OCI-M1 (cell line): ENCODE results near the gene NFE2L3.
A peak's percentile ranks its signal among the peaks of the same experiment; 100 is the strongest.
"Not testable (repeated sequence)": the region's sequence is repeated elsewhere in the genome, so short reads cannot be mapped to it uniquely, and the experiment has no call there.

Source experiments
- DNase-seq: peaks from one replicate; lab custom pipeline; 2025; lab: John Stamatoyannopoulos, UW

NFE2L3 gene, protein sequence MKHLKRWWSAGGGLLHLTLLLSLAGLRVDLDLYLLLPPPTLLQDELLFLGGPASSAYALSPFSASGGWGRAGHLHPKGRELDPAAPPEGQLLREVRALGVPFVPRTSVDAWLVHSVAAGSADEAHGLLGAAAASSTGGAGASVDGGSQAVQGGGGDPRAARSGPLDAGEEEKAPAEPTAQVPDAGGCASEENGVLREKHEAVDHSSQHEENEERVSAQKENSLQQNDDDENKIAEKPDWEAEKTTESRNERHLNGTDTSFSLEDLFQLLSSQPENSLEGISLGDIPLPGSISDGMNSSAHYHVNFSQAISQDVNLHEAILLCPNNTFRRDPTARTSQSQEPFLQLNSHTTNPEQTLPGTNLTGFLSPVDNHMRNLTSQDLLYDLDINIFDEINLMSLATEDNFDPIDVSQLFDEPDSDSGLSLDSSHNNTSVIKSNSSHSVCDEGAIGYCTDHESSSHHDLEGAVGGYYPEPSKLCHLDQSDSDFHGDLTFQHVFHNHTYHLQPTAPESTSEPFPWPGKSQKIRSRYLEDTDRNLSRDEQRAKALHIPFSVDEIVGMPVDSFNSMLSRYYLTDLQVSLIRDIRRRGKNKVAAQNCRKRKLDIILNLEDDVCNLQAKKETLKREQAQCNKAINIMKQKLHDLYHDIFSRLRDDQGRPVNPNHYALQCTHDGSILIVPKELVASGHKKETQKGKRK

DNA sequence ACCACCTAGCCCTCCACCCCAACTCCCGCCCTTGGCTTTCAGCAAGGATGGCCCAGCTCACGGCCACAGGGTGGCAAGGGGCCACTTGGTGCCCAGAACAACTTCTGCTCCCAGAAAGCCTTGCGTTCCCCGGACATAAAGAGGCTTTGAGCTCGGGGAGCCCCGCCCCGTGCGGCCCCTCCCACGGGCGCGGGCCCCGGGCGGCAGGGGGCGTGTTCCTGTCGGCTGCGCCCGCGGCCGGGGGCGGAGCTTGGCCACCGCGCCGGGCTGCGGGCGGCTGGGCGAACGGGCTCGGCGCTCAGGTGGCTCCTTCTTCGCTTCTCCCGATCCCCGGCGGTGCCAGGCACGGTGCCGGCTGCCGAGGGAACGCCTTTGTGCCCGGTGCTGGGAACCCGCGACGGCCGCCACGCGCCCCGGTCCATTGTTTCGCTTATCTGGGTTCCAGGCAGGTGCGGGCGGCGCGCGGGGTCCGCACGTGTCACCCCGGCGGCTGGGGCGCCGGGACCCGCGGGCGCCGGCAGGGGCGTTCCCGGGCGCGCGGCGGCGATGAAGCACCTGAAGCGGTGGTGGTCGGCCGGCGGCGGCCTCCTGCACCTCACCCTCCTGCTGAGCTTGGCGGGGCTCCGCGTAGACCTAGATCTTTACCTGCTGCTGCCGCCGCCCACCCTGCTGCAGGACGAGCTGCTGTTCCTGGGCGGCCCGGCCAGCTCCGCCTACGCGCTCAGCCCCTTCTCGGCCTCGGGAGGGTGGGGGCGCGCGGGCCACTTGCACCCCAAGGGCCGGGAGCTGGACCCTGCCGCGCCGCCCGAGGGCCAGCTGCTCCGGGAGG is at the start of gene NFE2L3:
TSS of gene NFE2L3 (plus strand) at position 246 of the 829 bp plus-strand sequence. CDS start at position 547, 301 bp downstream.
- DNase-seq = peak; percentile 85

DNA sequence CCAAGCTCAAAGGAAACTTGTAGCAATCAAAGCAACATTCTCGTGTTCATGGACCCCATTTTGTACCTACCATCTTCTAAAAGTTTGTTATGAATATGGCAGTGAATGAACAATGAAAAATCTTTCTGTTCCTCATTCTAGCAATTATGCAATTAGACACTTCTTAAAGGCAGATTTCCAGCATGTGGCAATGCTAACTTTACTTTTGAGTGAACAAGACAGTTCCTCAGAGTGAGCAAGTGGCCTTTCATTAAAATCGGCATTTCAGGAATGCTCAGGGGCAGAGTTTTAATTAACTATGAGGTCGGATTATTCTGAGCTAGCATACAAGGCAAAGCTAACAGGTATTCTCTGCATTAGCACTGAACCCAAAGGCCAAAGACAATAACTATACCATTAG is 48.4 kb upstream of the NFE2L3 start:
- no peak for DNase-seq

DNA sequence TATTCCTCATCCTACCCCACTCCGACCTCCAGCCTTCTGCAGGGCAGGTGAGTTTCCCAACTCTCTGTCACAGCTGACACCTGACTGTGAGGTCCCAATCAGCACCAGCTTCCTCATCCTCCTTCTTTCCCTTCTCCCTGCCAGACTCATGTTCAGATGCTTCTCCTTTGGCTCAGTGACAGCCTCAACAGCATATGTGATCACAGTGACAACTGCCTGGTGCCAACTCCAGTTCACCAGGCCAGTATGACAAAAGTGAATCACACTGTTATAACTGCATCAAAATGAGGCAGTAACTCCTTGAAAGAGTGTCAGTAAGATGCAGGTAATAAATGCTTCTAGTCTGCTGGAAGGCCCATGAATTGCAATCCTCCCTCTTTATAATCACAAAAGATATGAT is 46.8 kb upstream of the NFE2L3 start:
- no peak for DNase-seq

DNA sequence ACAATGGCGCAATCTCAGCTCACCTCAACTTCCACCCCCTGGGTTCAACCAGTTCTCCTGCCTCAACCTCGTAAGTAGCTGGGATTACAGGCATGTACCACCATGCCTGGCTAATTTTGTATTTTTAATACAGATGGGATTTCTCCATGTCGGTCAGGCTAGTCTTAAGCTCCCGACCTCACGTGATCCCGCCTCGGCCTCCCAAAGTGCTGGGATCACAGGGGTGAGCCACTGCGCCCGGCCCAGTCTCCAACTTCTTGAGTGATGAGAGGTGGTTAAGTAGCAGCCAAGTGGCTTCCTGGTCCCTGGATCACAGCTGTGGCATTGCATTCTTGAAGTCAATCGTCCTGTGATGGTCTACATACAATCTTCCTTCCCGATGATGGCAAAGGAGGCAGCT is 46.1 kb upstream of the NFE2L3 start:
- no peak for DNase-seq

DNA sequence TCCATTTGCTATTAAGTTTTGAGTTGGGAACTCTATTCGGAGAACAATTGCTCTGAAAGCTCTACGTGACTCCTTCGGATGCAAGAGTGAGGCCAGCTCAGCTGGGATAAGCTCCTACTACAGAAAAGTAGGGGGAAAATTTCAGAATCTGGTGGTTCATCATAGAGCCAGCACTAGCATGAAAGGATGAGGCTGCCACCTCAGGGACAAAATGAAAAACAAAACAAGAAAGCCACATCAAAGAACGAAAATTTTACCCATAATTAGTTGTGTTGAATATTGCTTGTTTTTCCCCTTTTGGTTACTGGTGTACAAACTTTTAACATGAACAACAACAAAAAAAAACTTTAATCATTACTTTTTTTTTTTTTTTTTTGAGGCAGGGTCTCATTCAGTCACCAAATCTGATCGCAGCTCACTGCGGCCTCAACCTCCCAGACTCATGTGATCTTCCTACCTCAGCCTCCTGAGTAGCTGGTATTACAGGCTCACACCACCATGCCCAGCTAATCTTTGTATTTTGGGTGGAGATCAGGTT is 39.7 kb upstream of the NFE2L3 start:
- no peak for DNase-seq

DNA sequence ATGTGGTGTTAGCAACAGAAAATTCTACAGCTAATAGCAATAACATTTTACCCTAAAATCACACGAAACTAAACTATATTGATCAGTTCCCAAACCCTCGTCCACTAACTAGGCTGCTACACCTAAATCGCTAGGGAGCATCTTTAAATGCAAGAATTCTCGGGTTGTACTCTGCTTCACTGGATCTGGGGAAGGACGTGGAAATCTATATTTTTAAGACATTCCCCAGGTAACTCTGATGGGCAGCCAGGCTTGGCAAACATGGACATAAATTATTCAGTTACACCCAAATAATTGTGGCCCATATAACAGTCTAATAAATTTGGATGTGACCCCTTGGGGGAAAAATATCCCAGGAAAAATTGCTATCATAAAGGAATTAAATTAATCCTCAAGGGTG is 36.3 kb upstream of the NFE2L3 start:
- DNase-seq = no peak

DNA sequence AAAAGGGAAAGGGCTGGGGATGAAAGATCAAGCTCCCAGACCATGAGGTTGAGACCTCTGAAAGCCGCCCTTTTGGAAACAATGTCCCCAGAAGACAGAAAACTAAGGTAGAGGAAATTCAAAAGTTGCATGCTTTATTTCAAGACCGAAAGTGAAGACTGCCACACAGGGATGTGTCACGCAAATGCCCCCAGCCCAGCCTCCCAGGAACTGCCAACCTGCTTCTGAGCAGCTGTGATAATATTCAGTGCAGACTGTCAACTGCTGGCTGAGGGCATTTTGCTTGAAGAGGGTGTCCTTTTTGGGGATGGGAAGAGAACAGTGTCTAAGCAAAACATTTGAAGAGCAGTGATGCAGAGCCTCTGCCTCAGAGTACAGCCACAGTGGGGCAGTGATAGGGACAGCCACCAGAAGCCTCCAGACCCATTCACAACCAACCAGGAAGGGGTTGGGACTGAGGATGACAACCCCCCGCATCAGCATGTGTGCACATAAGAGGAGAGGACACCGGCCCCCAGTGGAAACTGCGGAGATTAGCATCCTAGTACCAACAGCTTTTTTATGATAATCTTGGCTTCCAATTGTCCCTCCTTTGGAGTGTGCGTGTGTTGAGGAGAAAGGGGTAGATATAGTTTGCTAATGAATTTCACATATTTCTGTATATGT is 34.7 kb upstream of the NFE2L3 start:
- DNase-seq = peak; percentile 20

DNA sequence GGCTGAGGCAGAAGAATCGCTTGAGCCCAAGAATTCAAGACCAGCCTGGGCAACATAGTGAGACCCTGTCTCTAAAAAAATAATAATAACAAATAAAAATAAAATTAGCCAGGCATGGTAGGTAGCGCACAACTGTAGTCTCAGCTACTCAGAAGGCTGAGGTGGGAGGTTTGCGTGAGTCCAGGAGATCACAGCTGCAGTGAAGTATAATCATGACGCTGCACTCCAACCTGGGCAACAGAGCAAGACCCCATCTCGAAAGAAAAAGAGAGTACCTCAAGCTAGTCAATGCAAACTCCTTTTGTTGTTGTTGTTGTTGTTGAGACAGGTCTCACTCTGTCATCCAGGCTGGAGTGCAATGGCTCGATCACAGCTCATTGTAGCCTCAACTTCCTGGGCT is 34.0 kb upstream of the NFE2L3 start:
- DNase-seq = no peak

DNA sequence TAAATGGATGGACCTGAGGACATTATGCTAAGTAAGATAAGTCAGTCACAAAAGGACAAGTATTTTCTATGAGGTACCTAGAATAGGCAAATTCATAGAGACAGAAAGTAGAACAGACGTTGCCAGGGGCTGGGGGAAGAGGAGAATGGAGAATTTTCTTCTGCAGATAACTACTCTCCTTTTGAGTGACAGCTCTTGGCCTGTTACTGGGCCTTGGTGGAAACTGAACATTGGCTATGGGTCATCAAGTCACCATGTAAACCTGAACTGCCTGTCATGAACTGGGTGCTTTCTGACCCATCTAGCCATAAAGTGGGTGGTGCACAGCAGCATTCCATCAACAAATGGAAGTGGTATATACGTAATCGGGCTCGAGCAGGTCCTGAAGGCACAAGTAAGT is 29.3 kb upstream of the NFE2L3 start:
- DNase-seq = no peak

DNA sequence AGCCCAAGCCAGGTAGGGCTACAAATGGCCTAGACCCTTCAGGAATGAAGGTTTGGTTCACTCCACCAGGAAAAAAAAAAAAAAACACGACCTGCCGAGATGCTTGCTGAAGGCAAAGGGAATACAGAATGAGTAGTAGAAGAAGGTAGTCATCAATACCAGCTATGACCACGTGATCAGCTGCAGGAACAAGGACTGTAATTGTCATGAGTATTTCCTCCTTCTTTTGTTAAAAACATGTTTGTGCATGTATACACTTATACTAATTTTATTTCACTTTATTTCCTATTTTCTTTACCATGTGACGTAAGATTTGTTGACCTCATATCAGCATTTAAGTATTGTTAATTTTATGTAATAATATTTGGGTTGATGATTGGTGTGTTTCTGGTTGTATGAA is 27.2 kb upstream of the NFE2L3 start:
- not testable (repeated sequence) for DNase-seq

DNA sequence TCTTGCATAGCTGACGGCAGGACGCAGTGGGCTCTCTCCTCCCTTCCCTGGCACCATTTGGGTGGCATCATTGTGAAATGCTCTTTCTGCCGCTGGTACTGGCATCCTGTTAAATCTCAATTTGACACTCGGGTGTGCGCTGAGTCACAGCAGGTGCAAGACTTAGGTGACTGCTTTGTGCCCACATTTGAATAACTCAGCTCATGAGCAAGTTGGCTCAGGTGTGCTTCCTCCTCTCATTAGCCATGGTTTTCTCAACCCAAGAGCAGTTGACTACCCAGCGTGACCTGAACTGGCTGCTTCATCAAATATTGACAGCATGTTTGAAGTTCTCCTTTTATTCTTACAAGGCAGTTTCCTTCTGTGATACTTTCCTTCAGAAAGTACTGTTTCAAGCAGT is 24.6 kb upstream of the NFE2L3 start:
- DNase-seq = no peak

DNA sequence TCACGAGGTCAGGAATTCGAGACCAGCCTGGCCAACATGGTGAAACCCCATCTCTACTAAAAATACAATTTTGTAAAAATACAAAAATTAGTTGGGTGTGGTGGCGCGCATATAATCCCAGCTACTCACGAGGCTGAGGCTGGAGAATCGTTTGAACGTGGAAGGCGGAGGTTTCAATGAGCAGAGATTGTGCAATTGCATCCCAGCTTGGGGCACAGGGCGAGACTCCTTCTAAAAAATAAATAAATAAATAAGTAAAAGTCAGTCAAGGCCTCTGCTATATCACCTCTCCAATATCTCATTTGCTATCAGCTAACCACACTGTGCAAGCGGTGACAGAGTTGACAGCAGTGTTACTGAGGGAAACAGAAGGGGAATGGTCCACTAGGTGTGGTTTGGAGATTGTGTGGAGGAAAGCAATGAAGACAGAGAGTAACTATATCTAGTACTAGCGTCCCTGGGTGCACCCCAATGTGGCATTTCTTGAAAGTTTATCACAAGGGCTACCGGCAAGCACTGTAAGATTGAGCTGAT is 20.9 kb upstream of the NFE2L3 start:
- no peak for DNase-seq

DNA sequence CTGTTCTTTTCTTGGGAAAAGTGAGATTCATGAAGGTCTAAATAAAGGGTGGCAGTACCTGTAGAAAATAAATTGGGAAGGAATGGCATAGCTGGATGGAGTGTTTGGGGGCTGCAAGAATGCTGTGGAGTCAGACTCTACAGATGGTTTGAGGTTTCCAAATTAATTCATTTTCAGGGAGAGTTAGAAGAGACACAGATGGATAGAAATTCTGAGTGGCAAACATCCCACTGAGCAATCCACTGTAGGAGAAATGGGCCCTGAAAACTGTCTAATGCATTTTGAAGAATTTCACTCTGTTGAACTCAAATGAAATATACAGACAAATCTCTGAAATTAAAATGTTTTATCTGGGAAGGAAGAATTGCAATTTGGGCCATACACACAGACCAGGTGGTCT is 16.9 kb upstream of the NFE2L3 start:
- no peak for DNase-seq

DNA sequence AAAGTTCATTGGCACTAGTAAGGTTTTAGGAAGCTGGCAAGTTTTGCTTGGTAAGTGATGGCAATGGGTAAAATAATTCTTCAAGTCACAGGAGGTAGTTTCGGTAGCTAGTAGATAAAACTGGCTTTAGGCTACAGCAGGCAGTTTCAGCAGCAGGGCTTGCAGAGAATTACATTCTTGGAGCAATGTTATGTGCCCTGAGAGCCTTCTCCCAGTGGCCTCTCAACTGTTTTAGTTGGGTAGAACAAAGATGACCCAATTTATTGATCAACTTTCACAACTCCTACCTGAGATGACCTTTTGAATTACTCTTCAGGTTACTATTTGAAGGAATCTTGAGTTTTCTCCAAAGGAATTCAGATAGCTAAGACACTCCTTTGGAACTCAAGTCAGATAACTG is 16.4 kb upstream of the NFE2L3 start:
- no peak for DNase-seq

DNA sequence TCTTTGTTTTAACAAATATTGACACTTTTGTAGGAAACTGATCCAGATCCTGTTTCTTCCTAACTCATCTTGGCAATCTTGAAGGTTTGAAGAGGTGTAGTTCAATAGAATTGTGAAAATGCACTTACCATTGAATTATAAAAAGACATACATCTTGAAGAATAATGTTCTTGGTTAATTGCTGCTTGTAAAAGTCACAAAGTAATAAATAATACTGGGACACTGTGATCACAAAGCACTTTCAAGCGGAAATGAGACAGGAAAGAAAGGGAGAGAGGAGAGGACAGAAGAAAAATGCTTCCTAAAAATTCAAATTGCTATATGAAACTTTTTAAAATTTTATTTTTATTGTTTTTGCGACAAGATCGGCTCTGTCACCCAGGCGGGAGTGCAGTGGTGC is 15.2 kb upstream of the NFE2L3 start:
- no peak for DNase-seq

DNA sequence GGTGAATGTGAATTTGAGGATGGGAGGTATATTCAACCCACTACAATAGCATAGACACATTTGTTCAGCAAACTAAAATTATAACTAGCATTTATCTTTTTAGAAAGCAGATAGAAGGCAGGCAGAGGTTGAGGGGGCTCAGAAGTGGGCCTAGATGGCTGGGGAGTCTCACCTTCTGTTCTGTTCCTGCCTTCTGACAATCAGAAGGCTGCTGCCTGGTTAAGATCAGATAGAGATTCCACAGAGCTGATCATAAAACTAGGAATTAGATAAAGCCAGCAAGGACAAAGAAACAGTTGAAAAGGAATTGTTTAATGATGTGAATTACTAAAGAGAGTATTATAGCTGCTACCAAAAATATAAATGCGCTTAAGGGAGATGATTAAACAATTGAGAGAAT is 11.6 kb upstream of the NFE2L3 start:
- DNase-seq = no peak

DNA sequence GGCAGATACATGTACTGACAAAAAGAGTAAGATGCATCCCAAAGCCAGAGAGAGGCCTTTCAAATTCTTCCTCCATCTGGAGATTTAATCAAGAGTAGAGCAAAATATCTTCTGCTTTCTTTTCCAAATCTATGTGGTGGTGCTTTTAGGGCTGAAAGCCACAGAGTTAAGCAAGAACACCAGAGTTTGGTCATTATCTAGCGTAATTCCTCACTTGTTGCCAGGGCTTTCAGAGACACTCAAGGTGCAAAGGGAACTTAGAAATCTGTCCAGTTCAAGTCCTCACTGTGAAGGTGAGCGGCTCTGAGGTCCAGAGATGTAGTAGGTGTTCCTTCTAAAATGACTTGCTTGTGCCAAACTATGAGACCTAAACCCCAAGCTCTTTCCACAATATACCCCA is 10.9 kb upstream of the NFE2L3 start:
- DNase-seq = peak; percentile 21

DNA sequence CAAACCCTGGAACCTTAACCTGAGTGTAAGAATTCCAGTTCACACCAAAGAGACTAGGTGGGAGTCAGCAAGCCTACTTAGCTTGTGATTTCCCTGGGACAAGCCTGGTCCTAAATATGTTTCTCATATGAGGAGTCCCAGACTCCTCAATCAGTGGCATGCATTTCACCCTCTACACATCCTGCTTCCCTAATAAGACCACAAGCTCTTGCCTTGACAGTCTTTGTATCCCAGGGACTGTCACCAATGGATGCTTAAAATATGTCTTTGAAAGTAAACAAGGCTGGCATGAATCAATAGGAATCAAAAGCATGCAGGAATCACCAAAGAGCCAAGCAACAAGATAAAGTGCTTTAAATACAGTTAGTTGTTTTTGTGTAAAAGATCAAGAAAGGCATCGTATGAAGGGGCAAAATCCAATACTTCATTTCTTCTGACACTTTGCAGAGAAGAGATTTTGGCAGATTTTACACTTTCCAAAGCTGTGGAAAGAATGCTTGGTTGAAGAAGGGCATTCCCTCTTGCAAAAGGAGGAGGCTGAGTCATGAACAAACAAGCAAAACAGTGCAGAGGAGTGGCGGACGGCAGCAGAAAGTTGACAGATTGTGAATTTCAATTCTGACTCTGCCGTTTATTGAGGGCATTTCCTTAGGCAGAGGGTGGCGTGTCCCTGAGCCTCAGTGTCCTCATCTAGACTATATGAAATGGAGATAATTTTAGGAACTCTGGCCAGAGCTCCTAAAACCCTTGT is 8.5 kb upstream of the NFE2L3 start:
- DNase-seq = no peak

DNA sequence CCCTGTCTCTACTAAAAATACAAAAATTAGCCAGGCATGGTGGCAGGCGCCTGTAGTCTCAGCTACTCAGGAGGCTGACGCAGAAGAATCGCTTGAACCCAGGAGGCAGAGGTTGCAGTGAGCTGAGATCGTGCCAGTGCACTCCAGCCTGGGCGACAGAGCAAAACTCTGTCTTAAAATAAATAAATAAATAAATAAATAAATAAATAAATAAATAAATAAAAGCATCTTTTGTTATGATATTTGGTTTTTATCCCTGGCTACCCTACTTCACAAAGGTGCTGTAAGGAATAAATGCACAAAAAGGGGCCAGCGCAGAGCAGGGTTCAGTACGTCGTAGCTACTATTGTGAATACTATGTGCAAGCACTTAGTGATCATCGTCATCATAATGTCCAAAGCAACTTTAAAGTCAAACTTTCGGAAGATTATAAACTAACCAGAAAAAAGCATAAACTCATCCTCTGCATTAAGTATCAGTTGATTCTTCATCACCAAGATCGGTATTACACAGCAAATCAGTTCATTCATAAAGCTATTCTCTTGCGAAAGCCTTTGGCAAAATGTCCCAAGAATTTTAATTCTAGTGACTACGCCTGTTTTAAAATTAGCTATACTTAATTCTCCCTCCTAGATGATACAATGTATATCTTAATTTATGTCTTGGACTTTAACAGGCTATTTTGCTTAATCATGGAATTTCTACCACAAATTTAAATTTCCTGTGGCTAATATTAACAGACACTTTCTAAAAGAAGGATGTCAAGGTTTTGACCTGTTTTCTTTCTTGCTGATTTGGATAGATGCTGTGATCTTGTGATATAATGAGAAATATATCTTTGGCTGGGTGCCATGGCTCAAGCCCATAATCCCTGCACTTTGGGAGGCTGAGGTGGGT is 7.6 kb upstream of the NFE2L3 start:
- DNase-seq = no peak

DNA sequence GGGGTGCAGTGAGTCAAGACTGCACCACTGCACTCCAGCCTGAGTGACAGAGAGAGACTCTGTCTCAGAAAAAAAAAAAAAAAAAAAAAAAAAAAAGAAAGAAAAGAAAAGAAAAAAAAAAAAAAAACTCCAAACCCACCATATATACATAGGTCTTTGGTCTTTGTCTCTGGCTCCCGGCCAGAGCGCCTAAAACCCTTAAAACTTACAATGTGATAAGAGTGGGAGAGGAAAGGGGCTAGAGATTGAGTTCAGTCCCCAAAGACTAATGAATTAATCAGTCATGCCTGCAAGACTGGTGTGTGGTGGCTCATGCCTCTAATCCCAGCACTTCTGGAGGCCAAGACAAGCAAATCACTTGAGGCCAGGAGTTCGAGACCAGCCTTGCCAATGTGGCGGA is 6.8 kb upstream of the NFE2L3 start:
- no peak for DNase-seq
